Activated naive CD4-positive, alpha-beta T cell treated with anti-CD3 and anti-CD28 coated beads, Interleukin-2, amount 50 U/mL, for 72 hours (primary cell): Measurements from ENCODE around the gene ADARB1. TPM values are rescaled to one million over a fixed set of nuclear protein-coding genes. Genes with fewer than 3 reads are reported as not detected.
A peak's percentile ranks its signal among the peaks of the same experiment; 100 is the strongest.
"Not testable (repeated sequence)": the region's sequence is repeated elsewhere in the genome, so short reads cannot be mapped to it uniquely, and the experiment has no call there.

Source experiments
- ATAC-seq, 2 donors: fragments of 150-1000 bp; cut with Tn5 transposase; 2 replicates each; pipeline ENCODE4 v1.10.0; 2021; ENCODE audit warnings: mild to moderate bottlenecking in 2 of 2, moderate library complexity in 2 of 2
- DNase-seq, 2 donors: peaks; one replicate each; pipeline ENCODE4 v3.0.0; 2021 to 2022; ENCODE audit warnings: low spot score in 2 of 2
- H3K27ac Mint-ChIP-seq, 2 donors: one replicate each; pipeline ENCODE4 v1.8.0; 2022; ENCODE audit warnings: mild to moderate bottlenecking in 2 of 2, mixed read lengths in 2 of 2
- H3K36me3 Mint-ChIP-seq, 2 donors: one replicate each; pipeline ENCODE4 v1.8.0; 2022; ENCODE audit warnings: mixed read lengths in 2 of 2
- H3K9me3 Mint-ChIP-seq, 2 donors: one replicate each; pipeline ENCODE4 v1.8.0; 2022; ENCODE audit warnings: mixed read lengths in 2 of 2
- total RNA-seq, 2 donors: library from RNA; stranded (reverse); gene quantifications; one replicate each; pipeline ENCODE4 v1.2.3, GENCODE V29; 2022

The ADARB1 gene
- total RNA-seq, 2 donors from 2014 or later = 24.4 to 37.4 TPM

GRCh38 chr21:45138199-45139002 is 64.0 kb downstream of the ADARB1 start:
- ATAC-seq = peak; percentile 68
- peak in 1 of 2 donors; percentile 83 for DNase-seq
- no peaks in the 10 kb centered on the region for H3K9me3 Mint-ChIP-seq
- peaks cover 0 to 4% of the 10 kb centered on the region in 2 donors for H3K36me3 Mint-ChIP-seq
- H3K27ac Mint-ChIP-seq = no peak overlapping the region

- H3K27ac Mint-ChIP-seq = peak overlapping the region in 1 of 2 donors; percentile 3
- DNase-seq, H3K9me3 Mint-ChIP-seq, ATAC-seq, H3K36me3 Mint-ChIP-seq: not testable (repeated sequence)
Observed at GRCh38 chr21:45139003-45139360, 64.6 kb downstream of the ADARB1 start.

- Mint-ChIP-seq H3K36me3 (peaks cover 0 to 4% of the 10 kb centered on the region in 2 donors), H3K27ac (peak overlapping the region in 1 of 2 donors; percentile 3), H3K9me3 (no peaks in the 10 kb centered on the region)
- ATAC-seq = no peak
- DNase-seq = no peak
Observed at GRCh38 chr21:45139473-45139872, 65.1 kb downstream of the ADARB1 start.

DNA sequence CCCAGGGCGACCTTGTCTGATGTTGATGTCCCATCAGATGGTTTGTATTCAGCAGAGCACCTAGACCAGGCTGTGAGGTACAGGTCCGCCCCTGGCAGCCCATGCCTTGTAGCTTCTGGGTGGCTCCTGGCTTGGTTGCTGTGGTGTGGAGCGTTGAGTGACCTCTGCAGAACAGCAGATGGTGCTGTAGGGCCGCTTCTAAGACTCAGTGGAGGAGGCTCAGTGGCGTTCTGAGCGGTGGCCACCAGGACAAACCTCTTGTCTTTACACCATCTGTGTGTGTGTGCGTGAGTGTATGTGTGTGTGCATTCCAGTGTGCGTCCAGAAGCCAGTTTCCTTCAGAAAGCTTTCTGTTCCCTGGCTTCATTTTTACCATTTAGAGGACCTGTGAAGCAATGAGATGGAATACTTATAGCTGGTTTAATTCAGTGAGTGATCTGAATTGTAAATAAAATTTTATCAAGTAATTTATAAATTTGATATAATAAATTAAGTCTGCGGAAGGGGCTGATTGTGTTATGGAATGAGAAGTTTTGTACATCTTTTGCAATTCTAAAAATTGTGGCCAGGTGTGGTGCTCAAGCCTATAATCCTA is 66.1 kb downstream of the ADARB1 start:
- Mint-ChIP-seq H3K36me3 (peaks cover 0 to 4% of the 10 kb centered on the region in 2 donors), H3K9me3 (no peaks in the 10 kb centered on the region), H3K27ac (no peak overlapping the region)
- DNase-seq (peak in 1 of 2 donors; percentile 59), ATAC-seq (peak; percentile 84 to 87)

GRCh38 chr21:45140944-45141343 is 66.6 kb downstream of the ADARB1 start:
- not testable (repeated sequence) for H3K36me3 Mint-ChIP-seq

DNA sequence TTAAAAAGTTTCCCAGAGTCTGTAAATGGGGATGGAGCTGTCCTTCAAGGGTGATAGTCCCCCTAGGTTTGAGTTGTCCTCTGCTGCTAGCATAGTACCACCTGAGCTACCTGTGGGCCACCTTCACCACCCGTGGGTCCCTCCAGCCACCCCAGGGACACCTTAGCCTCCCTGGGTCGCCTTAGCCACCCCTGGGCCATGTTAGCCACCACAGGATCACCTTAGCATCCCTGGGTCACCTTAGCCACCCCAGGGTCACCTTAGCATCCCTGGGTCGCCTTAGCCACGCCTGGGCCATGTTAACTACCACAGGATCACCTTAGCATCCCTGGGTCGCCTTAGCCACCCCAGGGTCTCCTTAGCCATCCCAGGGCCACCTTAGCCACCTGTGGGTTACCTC is 67.1 kb downstream of the ADARB1 start:
- H3K36me3 Mint-ChIP-seq = peaks cover 0 to 4% of the 10 kb centered on the region in 2 donors
- DNase-seq (no peak), ATAC-seq (no peak)
- no peak overlapping the region for H3K27ac Mint-ChIP-seq
- H3K9me3 Mint-ChIP-seq = no peaks in the 10 kb centered on the region

More at GRCh38 chr21:45140944-45141343, 66.6 kb downstream of the ADARB1 start:
- not testable (repeated sequence) for ATAC-seq, DNase-seq, H3K9me3 Mint-ChIP-seq, H3K27ac Mint-ChIP-seq

DNA sequence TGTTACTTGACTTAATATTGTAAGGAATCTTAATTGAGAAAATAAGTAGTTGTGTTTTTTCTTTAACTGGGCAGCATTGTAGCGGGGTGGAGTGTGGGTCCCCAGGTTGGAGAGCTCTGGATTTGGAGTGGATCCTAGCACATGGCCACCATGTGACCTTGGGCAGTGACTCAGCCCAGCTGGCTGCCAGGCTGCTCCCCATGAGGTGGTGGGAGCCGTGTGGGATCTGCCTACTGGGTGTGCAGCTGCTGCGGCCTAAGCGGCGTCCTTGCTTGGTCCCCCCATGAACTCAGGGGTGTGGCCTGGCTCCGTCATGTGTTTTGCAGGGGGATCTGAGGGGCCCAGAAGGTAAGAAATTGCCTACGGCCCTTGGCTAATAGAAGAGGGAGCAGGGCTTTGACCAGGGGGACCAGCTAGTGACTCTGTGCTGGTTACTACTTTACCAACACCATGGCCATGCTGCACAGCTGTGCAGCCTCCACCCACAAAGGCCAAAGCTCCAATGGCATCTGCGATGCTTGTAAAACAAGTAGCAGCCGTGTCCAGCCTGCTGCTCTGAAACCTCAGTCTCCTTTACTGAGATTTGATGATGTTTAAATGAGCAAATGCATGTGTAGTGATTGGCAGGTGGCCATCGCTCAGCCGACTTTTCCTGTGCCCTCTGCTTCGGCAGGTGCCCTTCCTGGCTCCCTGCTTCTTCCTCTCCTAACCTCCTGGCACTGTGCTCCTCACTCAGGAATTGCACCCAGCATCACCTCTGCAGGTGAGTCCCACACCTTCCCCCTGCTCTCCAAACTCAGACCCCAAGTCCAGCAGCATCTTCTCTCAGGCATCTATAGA is 68.3 kb downstream of the ADARB1 start:
- ATAC-seq (no peak), DNase-seq (no peak)
- Mint-ChIP-seq H3K9me3 (no peaks in the 10 kb centered on the region), H3K27ac (peak overlapping the region in 1 of 2 donors; percentile 5), H3K36me3 (peaks cover 0 to 4% of the 10 kb centered on the region in 2 donors)

DNA sequence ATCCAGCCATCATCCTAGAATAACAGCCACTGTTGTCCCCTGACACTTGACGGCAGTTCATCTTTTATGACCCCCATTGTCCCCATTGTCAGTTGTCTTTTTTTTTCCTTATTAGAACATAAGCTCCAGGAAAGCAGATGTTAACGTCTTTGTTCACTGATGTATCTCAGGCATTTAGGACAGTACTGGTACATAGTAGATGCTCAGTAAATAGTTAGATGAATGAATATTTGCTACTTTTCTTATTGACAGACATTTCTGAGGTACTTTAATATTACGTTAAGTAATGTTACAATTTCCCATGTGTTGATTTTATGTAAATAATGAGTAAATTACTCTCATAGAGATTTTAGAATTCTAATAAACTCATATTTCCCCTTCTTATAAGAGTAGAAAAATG is 69.5 kb downstream of the ADARB1 start:
- Mint-ChIP-seq H3K36me3 (peaks cover 0 to 4% of the 10 kb centered on the region in 2 donors), H3K9me3 (no peaks in the 10 kb centered on the region), H3K27ac (no peak overlapping the region)
- ATAC-seq (no peak), DNase-seq (no peak)

- Mint-ChIP-seq H3K9me3 (no peaks in the 10 kb centered on the region), H3K27ac (no peak overlapping the region), H3K36me3 (no peaks in the 10 kb centered on the region)
- DNase-seq (no peak), ATAC-seq (no peak)
Observed at GRCh38 chr21:45145146-45145545, 70.8 kb downstream of the ADARB1 start.

- not testable (repeated sequence) for H3K36me3 Mint-ChIP-seq, ATAC-seq, H3K9me3 Mint-ChIP-seq, DNase-seq, H3K27ac Mint-ChIP-seq
Observed at GRCh38 chr21:45145846-45146245, 71.5 kb downstream of the ADARB1 start.

GRCh38 chr21:45146306-45146705 is 71.9 kb downstream of the ADARB1 start:
- H3K36me3 Mint-ChIP-seq = no peaks in the 10 kb centered on the region
- H3K9me3 Mint-ChIP-seq = no peaks in the 10 kb centered on the region
- no peak overlapping the region for H3K27ac Mint-ChIP-seq
- ATAC-seq (no peak), DNase-seq (no peak)

- DNase-seq (no peak), ATAC-seq (no peak)
- Mint-ChIP-seq H3K9me3 (no peaks in the 10 kb centered on the region), H3K36me3 (no peaks in the 10 kb centered on the region), H3K27ac (no peak overlapping the region)
Observed at GRCh38 chr21:45146801-45147200, 72.4 kb downstream of the ADARB1 start.

DNA sequence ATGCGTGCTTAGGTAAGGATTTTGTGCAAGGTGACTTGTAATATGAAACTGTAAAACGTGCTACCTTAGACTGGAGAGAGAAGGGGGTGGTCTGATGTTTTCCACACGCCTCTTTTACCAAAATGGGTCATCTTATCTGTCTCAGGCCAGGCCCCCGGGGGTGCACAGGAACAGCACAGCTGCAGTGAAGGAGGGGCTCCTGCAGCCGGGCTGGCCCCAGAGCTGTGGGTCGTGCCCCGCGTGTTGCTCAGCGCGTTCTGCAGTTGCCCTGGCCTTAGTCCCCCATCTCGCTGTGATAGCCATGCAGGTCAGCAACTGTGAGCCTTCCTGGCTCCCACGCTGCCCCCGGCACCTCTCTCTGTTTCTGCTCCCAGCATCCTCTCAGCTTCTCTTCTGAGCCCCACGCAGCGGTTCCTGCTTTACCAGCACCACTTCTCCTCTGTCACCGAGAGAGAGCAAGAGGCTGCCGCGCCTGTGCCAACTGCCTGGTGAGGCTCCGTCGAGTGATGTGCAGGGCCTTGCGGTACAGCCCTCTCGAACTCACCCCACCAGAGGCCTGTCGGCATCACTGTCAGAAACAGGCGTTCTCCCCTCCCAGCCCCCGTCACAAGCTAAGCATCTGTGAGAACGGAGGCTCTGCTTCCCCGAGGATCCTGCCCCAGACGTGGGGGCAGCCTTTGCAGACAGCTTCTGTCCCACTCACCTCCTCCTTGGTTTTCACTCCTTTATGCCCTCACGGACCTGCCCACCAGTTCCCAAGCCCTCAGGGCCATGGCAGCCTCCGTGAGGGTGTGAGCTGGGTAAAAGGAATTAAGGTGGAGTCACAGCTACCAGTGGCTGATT is 73.3 kb downstream of the ADARB1 start:
- Mint-ChIP-seq H3K9me3 (no peaks in the 10 kb centered on the region), H3K27ac (peak overlapping the region in 1 of 2 donors; percentile 15), H3K36me3 (no peaks in the 10 kb centered on the region)
- ATAC-seq (no peak), DNase-seq (no peak)

GRCh38 chr21:45148316-45148990 is 74.1 kb downstream of the ADARB1 start:
- H3K27ac Mint-ChIP-seq = no peak overlapping the region

DNA sequence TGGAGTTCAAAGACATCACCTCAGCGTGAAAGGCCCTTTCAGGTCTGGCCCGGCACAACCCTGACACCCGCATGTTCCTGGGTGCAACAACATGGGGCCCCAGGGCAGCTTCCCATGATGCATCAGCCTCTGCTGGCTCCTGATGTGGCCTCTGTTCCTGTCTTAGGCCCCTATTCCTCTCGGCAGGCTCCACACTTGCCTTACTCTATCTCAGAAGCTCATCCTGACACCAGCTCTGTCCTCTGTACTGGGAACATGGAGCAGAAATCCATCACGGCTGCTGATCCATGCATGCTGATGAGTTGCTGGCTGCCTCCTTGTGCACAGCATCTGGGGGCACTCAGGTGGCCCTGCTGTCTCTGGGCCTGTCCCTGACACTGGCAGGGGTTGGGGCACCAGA is 74.6 kb downstream of the ADARB1 start:
- Mint-ChIP-seq H3K9me3 (no peaks in the 10 kb centered on the region), H3K36me3 (no peaks in the 10 kb centered on the region), H3K27ac (peak overlapping the region in 1 of 2 donors; percentile 75)
- no peak for DNase-seq
- no peak for ATAC-seq

More at GRCh38 chr21:45148316-45148990, 74.1 kb downstream of the ADARB1 start:
- DNase-seq (no peak), ATAC-seq (no peak)
- no peaks in the 10 kb centered on the region for H3K36me3 Mint-ChIP-seq
- no peaks in the 10 kb centered on the region for H3K9me3 Mint-ChIP-seq
